Prostate gland (tissue), 2 donors: ENCODE results near the gene LOXL4.

ENCODE experiments used
- POLR2A ChIP-seq: fragments of 450-650 bp; IDR thresholded peaks from one replicate; pipeline ENCODE4 v1.6.1; 2016; ENCODE audit warnings: antibody characterized with exemption, mild to moderate bottlenecking
- TF ChIP-seq, protein P1 (sequence below), 4 experiments: fragments of 200-600 bp in 2 of 4; fragments of 450-650 bp in 2 of 4; sonication (generic) in 2 of 4; IDR thresholded peaks; 1 replicate in 3 of 4; 2 replicates in 1 of 4; pipeline ENCODE4 v1.5.1; 2016 to 2019; ENCODE audit warnings: antibody characterized with exemption in 4 of 4, mild to moderate bottlenecking in 2 of 4, moderate library complexity in 2 of 4

DNA sequence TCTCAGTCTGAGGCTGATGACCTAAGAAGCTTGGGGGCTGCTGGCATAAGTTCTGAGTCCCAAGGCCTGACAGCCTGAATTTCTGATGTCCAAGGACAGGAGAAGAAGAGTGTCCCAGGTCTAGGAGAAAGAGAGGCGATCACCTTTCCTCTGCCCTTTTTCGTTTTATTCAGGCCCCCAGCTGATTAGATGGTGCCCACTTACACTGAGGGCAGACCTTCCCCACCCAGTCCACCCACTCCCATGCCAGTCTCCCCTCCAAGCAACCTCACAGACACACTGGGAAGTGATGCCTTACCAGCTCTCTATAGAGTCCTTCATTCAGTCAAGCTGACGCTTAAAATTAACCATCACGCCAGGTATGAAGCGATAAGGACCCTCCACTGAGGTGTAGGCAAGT is 19.3 kb upstream of the LOXL4 start:
- TF ChIP-seq, protein P1, sequence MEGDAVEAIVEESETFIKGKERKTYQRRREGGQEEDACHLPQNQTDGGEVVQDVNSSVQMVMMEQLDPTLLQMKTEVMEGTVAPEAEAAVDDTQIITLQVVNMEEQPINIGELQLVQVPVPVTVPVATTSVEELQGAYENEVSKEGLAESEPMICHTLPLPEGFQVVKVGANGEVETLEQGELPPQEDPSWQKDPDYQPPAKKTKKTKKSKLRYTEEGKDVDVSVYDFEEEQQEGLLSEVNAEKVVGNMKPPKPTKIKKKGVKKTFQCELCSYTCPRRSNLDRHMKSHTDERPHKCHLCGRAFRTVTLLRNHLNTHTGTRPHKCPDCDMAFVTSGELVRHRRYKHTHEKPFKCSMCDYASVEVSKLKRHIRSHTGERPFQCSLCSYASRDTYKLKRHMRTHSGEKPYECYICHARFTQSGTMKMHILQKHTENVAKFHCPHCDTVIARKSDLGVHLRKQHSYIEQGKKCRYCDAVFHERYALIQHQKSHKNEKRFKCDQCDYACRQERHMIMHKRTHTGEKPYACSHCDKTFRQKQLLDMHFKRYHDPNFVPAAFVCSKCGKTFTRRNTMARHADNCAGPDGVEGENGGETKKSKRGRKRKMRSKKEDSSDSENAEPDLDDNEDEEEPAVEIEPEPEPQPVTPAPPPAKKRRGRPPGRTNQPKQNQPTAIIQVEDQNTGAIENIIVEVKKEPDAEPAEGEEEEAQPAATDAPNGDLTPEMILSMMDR (IDR thresholded peaks at IDR 0.05): no peak
- no peak for TF ChIP-seq POLR2A
